ENCODE measurements around the gene EPS8L1. TPM values are rescaled to one million over a fixed set of nuclear protein-coding genes. Genes with fewer than 3 reads are reported as not detected.

EPS8L1 gene
- total RNA-seq, 4 donors from 2014 or later, result 60.6 to 84.8 (median 73.3) TPM

DNA sequence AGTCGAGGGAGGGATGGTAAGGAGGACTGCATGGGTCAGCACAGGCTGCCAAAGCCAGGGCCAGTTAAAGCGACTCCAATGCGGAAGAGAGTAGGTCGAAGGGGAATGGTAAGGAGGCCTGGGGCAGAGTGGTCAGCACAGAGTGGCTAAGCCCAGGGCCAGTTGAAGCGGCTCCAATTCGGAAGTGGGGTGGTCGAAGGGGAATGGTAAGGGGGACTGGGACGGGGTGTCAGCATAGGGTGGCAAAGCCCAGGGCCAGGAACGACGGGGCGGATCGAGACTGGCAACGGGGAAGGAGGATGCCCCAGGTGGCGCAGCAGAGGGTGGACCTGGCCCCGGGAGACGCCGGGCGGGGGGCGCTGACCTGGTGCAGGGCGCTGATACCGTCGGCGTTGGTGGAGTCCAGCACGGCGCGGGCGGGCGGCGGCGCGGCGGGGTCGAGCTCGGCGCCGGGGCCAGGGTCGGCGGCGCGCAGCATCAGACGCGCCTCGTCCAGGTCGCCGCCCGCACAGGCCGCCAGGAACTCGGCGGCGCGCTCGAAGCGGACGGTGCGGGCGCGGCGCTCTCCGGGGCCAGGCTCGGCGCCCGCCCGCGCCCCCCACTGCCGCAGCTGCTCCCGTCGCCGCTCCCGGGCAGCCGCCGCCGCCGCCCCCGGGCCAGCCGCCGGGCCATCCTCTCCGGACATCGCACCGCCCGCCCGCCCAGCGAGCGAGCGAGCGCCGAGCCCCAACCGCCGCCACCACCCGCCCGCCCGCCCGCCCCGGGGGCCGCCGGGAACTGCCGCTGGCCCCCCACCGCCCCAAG is 41.4 kb downstream of the EPS8L1 start, which contains the start of gene PPP1R12C:
Gene PPP1R12C (minus strand): TSS at position 779 of the 804 bp plus-strand sequence. CDS start 94 bp downstream, at position 685.
- TF ChIP-seq, protein P1, sequence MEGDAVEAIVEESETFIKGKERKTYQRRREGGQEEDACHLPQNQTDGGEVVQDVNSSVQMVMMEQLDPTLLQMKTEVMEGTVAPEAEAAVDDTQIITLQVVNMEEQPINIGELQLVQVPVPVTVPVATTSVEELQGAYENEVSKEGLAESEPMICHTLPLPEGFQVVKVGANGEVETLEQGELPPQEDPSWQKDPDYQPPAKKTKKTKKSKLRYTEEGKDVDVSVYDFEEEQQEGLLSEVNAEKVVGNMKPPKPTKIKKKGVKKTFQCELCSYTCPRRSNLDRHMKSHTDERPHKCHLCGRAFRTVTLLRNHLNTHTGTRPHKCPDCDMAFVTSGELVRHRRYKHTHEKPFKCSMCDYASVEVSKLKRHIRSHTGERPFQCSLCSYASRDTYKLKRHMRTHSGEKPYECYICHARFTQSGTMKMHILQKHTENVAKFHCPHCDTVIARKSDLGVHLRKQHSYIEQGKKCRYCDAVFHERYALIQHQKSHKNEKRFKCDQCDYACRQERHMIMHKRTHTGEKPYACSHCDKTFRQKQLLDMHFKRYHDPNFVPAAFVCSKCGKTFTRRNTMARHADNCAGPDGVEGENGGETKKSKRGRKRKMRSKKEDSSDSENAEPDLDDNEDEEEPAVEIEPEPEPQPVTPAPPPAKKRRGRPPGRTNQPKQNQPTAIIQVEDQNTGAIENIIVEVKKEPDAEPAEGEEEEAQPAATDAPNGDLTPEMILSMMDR (IDR thresholded peaks at IDR 0.05), result no peak
- no peak for TF ChIP-seq POLR2A (IDR thresholded peaks at IDR 0.05)
- peak within 1 kb of the TSS; percentile 35 to 72 (median 69) for H3K27ac ChIP-seq
- peak; percentile 23 to 31 for DNase-seq
- no peaks in the 10 kb centered on the region for H3K27me3 ChIP-seq
- intact Hi-C loops (cut with DNase I), result no loop called here
- 0 to 1% methylated on average over 14 to 27 of the region's 97 CpGs for WGBS, 2 donors
- H3K4me1 ChIP-seq, result peaks cover 36 to 51% of the 10 kb centered on the region in 2 donors
- H3K9me3 ChIP-seq, result no peaks in the 10 kb centered on the region
- peaks cover 0 to 3% of the 10 kb centered on the region in 2 donors for H3K36me3 ChIP-seq
- peak within 1 kb of the TSS; percentile 75 to 91 (median 77) for H3K4me3 ChIP-seq (replicated peaks in 1 of 3)

DNA sequence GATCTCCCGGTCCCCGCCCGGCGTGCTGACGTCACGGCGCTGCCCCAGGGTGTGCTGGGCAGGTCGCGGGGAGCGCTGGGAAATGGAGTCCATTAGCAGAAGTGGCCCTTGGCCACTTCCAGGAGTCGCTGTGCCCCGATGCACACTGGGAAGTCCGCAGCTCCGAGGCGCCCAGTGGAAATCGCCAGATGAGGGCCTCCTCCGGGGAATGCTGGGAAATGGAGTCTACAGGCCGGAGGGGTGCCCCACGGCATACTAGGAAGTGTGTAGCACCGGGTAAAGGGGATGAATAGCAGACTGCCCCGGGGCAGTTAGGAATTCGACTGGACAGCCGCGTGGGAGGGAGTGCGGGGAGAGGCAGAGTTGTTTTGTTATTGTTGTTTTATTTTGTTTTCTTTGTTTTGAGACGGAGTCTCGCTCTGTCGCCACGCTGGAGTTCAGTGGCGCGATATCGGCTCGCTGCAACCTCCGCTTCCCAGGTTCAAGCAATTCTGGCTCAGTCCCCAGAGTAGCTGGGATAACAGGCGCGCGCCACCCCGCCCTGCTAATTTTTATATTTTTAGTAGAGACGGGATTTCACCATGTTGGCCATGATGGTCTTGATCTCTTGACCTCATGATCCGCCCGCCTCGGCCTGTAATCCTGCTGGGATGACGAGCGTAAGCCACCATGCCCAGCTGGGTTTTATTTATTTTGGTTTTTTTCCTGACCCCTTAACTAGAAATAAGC is 42.2 kb downstream of the EPS8L1 start:
- TF ChIP-seq, protein P1 (IDR thresholded peaks at IDR 0.05), result peak in 2 of 6 experiments; percentile 4 to 23
- TF ChIP-seq POLR2A (IDR thresholded peaks at IDR 0.05), result peak in 1 of 2 donors; percentile 57
- intact Hi-C loops (cut with DNase I), result no loop called here
- Histone ChIP-seq H3K9me3 (no peaks in the 10 kb centered on the region), H3K4me3 (replicated peaks in 1 of 3) (peak overlapping the region in 2 of 3 donors; percentile 26 to 44), H3K36me3 (no peaks in the 10 kb centered on the region), H3K27ac (peak overlapping the region; percentile 29 to 60 (median 34)), H3K27me3 (no peaks in the 10 kb centered on the region), H3K4me1 (peaks cover 33 to 47% of the 10 kb centered on the region in 2 donors)
- DNase-seq, result peak; percentile 99
- WGBS, 2 donors, result 2 to 3% methylated on average over 34 to 37 of the region's 44 CpGs

DNA sequence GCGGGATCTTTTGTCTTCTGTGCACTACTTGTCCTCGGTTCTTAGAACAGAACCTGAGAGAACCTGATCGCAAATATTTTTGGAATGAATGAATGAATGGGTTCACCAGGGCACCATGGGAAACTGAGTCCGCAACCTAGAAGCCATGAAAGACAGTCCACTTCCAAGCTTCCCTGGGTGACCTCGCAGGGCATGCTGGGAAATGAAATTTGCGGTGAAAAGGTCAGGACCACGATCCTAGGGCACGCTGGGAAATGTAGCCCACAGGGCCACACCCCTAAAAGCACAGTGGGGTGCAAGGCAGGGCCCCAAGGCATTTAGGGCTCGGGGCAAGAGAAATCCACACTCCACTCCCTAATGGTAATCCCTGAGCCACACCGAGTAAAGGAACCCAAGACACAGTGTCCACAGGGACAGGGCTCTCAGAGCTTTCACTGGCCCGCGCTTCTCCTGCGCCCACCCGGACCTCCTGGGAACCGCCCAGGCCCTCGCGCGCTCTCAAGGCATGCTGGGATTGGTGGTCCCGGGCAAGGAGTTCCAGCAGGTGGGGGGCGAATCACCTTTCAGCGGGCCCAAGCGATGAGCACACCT is 42.8 kb downstream of the EPS8L1 start:
- TF ChIP-seq, protein P1 (IDR thresholded peaks at IDR 0.05), result no peak
- TF ChIP-seq POLR2A (IDR thresholded peaks at IDR 0.05), result no peak
- 23% methylated on average over 19 to 22 of the region's 22 CpGs for WGBS, 2 donors
- peaks cover 26 to 40% of the 10 kb centered on the region in 2 donors for H3K4me1 ChIP-seq
- intact Hi-C loops (cut with DNase I), result no loop called here
- no peaks in the 10 kb centered on the region for H3K27me3 ChIP-seq
- DNase-seq, result peak in 1 of 2 donors; percentile 12
- H3K9me3 ChIP-seq, result no peaks in the 10 kb centered on the region
- H3K27ac ChIP-seq, result peak overlapping the region in 2 of 3 donors; percentile 29 to 60
- peak overlapping the region in 1 of 3 donors; percentile 44 for H3K4me3 ChIP-seq (replicated peaks in 1 of 3)
- H3K36me3 ChIP-seq, result no peaks in the 10 kb centered on the region

DNA sequence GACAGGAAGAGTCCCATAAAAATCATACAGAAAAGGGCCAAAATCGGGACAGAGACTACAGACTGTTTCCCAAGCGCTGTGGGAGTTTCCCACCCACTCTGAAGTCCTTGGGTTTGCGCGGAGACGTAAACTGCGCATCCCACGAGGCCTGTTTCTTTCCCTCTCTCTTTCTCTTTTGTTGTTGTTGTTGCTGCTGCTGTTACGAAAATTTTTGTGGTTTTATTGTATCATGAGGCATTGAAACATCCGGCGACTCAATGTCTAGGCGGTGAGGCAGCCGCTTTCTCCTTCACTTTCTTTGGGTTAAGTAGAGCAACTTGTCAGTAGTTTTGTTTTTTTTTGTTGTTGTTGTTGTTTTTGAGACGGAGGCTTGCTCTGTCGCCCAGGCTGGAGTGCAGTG is 43.4 kb downstream of the EPS8L1 start:
- no peak for DNase-seq
- no peaks in the 10 kb centered on the region for H3K27me3 ChIP-seq
- TF ChIP-seq POLR2A (IDR thresholded peaks at IDR 0.05), result no peak
- TF ChIP-seq, protein P1 (IDR thresholded peaks at IDR 0.05), result no peak
- intact Hi-C loops (cut with DNase I), result no loop called here
- peaks cover 21 to 35% of the 10 kb centered on the region in 2 donors for H3K4me1 ChIP-seq
- no peak overlapping the region for H3K27ac ChIP-seq
- H3K36me3 ChIP-seq, result no peaks in the 10 kb centered on the region
- WGBS, 2 donors, result 68 to 80% methylated on average over 14 of the region's 14 CpGs
- no peak overlapping the region for H3K4me3 ChIP-seq (replicated peaks in 1 of 3)
- no peaks in the 10 kb centered on the region for H3K9me3 ChIP-seq

Measured in thyroid gland (tissue), 4 donors.